Measurements from ENCODE around the gene GALNT2.

Gene GALNT2

GRCh38 chr1:230124186-230125128 is 57.4 kb downstream of the GALNT2 start (continued):
- TF ChIP-seq SNAI2 (CRISPR knock-in tag; IDR thresholded peaks at IDR 0.05): no peak
- TF ChIP-seq ESRRG (CRISPR knock-in tag; IDR thresholded peaks at IDR 0.05): no peak
- no peak for TF ChIP-seq ISL1 (CRISPR knock-in tag; IDR thresholded peaks at IDR 0.05)
- no peak for TF ChIP-seq PATZ1 (CRISPR knock-in tag; IDR thresholded peaks at IDR 0.05; ENCODE audit: borderline replicate concordance)
- TF ChIP-seq OSR1 (CRISPR knock-in tag; IDR thresholded peaks at IDR 0.05): no peak
- no peak for TF ChIP-seq BACH2 (CRISPR knock-in tag; IDR thresholded peaks at IDR 0.05; ENCODE audit: borderline replicate concordance)
- no peak for TF ChIP-seq TOX (CRISPR knock-in tag; IDR thresholded peaks at IDR 0.05; ENCODE audit: borderline replicate concordance)
- TF ChIP-seq GLIS3 (CRISPR knock-in tag; IDR thresholded peaks at IDR 0.05): no peak
- TF ChIP-seq ZNF8 (CRISPR knock-in tag; IDR thresholded peaks at IDR 0.05): no peak

GRCh38 chr1:230125141-230125540 is 58.1 kb downstream of the GALNT2 start:
- ATAC-seq: no peak; the same call in 2 of the 3 replicates
- no peak for TF ChIP-seq ZFP30 (CRISPR knock-in tag; IDR thresholded peaks at IDR 0.05)
- no peak for TF ChIP-seq ISL1 (CRISPR knock-in tag; IDR thresholded peaks at IDR 0.05)
- TF ChIP-seq RARB (CRISPR knock-in tag; IDR thresholded peaks at IDR 0.05): no peak
- no peak for TF ChIP-seq PATZ1 (CRISPR knock-in tag; IDR thresholded peaks at IDR 0.05; ENCODE audit: borderline replicate concordance)
- no peak for TF ChIP-seq TOX (CRISPR knock-in tag; IDR thresholded peaks at IDR 0.05; ENCODE audit: borderline replicate concordance)
- TF ChIP-seq BACH2 (CRISPR knock-in tag; IDR thresholded peaks at IDR 0.05; ENCODE audit: borderline replicate concordance): no peak
- TF ChIP-seq ARNTL (CRISPR knock-in tag; IDR thresholded peaks at IDR 0.05; ENCODE audit: borderline replicate concordance, low read depth): no peak
- TF ChIP-seq ZNF70 (CRISPR knock-in tag; IDR thresholded peaks at IDR 0.05): no peak
- no peak for TF ChIP-seq ZNF8 (CRISPR knock-in tag; IDR thresholded peaks at IDR 0.05)
- no peak for TF ChIP-seq SNAI2 (CRISPR knock-in tag; IDR thresholded peaks at IDR 0.05)
- TF ChIP-seq ESRRG (CRISPR knock-in tag; IDR thresholded peaks at IDR 0.05): no peak
- TF ChIP-seq TSHZ2 (CRISPR knock-in tag; IDR thresholded peaks at IDR 0.05): no peak
- TF ChIP-seq CSRNP3 (CRISPR knock-in tag; IDR thresholded peaks at IDR 0.05): no peak
- TF ChIP-seq ZNF565 (CRISPR knock-in tag; conservative IDR thresholded peaks at IDR 0.05; ENCODE audit: low read depth): no peak
- TF ChIP-seq TCF4 (CRISPR knock-in tag; IDR thresholded peaks at IDR 0.05; ENCODE audit: borderline replicate concordance): no peak
- no peak for TF ChIP-seq GLIS3 (CRISPR knock-in tag; IDR thresholded peaks at IDR 0.05)
- TF ChIP-seq POU6F1 (CRISPR knock-in tag; IDR thresholded peaks at IDR 0.05; ENCODE audit: borderline replicate concordance, low read depth): no peak
- no peak for TF ChIP-seq ZFP3 (CRISPR knock-in tag; IDR thresholded peaks at IDR 0.05)
- no peak for TF ChIP-seq PPARA (CRISPR knock-in tag; IDR thresholded peaks at IDR 0.05; ENCODE audit: borderline replicate concordance)
- no peak for TF ChIP-seq CREB5 (CRISPR knock-in tag; IDR thresholded peaks at IDR 0.05; ENCODE audit: low read depth)
